WI38 (cell line): ENCODE data around the gene SNRK.

Experiments
- H3K4me3 ChIP-seq: 2 replicates; pipeline ENCODE4 v1.5.1; 2011; ENCODE audit warnings: low read depth, mild to moderate bottlenecking, control low read depth, low read length
- CTCF ChIP-seq: IDR thresholded peaks from 2 replicates; pipeline ENCODE4 v1.5.1; 2012; ENCODE audit warnings: low read depth, mild to moderate bottlenecking, control low read depth, low read length

SNRK gene

GRCh38 chr3:43319376-43319775 lies 33.0 kb downstream of the SNRK start:
- H3K4me3 ChIP-seq, result no peak overlapping the region
- TF ChIP-seq CTCF, result no peak

DNA sequence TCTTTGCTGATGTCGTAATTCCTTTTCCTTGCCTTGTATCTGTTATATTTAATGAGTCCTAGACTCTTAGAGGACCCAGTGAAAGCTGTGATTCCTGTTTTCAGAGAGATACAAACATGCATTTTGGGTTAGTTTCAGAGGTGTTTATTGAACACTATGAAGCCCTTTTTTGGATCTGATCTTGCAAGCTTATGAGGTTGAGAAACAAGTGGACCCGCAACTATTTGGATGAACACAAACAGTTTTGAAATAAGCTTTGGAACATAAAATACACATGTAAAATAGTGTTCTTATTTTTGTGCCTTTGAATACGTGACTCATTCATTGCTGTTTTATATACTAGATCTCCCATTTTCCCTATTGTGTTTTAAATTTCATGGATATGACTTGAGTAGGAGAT lies 33.5 kb downstream of the SNRK start:
- H3K4me3 ChIP-seq, result no peak overlapping the region
- no peak for TF ChIP-seq CTCF

DNA sequence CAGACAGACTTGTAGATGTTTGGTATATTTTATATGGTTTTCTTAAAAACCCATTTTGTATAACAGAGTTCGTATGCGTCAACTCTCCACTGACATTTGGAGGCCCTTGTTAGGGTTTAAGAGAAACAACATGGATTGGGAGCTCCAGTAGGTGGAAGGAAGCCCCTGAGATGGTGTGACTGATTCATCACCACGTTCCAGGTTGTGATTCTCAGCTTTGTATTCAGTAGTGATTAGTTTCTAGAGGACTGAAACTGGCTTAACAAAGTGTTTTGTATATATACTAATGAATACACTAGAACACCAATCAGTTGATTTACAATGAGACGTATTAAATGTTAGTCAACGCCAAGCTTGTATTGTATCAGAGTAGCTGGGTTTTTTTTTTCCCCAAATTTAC lies 33.9 kb downstream of the SNRK start:
- TF ChIP-seq CTCF, result no peak
- no peak overlapping the region for H3K4me3 ChIP-seq

GRCh38 chr3:43323541-43323940 lies 37.2 kb downstream of the SNRK start:
- no peak overlapping the region for H3K4me3 ChIP-seq
- no peak for TF ChIP-seq CTCF

DNA sequence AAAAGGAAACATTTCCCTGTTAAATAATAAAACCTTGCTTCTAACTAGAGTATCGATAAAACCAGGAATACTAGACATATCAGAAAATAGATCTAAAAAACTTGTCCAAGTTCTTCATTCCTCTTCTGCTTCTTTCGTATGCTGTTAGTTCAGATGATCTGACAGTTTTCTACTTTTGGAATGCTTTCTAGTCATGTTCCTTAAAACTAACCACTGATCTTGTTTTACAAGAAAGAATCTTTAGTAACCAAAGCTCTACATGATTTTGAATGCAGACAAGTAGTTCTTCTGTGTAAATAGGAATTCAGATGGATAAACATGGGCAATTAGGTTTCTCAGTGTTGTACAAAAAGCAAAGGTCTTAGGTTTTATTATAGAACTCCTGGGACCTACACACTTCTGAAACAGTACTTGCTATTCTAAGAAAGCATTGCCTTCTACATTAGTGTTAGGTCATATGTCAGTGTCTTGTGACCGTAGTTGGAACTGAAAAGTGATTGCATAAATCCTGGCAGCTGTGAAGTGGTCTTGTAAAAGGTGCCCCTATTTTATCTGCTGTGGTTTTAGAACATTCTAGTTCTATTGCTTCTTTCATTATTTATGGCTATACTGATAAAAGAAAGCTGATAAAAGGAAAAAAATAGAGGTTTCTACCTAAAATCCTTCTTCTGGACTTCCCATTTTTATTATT lies 40.7 kb downstream of the SNRK start:
- H3K4me3 ChIP-seq, result no peak overlapping the region

GRCh38 chr3:43327582-43327979 lies 41.2 kb downstream of the SNRK start:
- TF ChIP-seq CTCF, result no peak
- no peak overlapping the region for H3K4me3 ChIP-seq

More for the DNA sequence above, 40.7 kb downstream of the SNRK start:
- no peak for TF ChIP-seq CTCF

- H3K4me3 ChIP-seq, result no peak overlapping the region
- no peak for TF ChIP-seq CTCF
These were observed 42.3 kb downstream of the SNRK start for GRCh38 chr3:43328653-43329052.
